ENCODE results near the gene HYCC2.

DNA sequence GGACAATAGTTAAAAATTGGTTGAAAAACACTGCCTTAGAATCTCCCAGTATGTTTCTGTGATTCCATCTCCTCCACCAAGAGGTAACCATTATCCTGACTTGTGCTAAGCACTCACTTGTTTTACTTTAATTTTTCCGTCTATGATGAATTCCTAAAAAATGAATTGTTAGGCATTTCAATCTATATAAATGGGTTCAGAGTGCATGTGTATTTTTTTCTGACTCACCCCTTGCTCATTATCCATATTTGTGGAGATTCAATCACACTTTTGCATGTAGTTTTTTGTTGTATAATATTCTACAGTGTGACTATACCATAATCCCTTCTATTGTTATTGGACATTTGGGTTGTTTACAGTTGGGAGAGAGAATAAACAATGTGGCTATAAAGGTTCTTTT is 1.6 kb upstream of the HYCC2 start:
- TF ChIP-seq CTCF (IDR thresholded peaks at IDR 0.05) (no peak), POLR2A (IDR thresholded peaks at IDR 0.05) (no peak)
